GM20000 (cell line): ENCODE measurements around the gene APOBEC4.

Experiments
- DNase-seq: peaks from one replicate; pipeline ENCODE4 v3.0.0; 2012; ENCODE audit warnings: low spot score
- TF ChIP-seq, protein P1 (sequence below): IDR thresholded peaks from 2 replicates; pipeline ENCODE4 v1.5.1; 2012; ENCODE audit warnings: mild to moderate bottlenecking, control low read depth; ENCODE audit errors: extremely low read depth, missing control alignments

The APOBEC4 gene

DNA sequence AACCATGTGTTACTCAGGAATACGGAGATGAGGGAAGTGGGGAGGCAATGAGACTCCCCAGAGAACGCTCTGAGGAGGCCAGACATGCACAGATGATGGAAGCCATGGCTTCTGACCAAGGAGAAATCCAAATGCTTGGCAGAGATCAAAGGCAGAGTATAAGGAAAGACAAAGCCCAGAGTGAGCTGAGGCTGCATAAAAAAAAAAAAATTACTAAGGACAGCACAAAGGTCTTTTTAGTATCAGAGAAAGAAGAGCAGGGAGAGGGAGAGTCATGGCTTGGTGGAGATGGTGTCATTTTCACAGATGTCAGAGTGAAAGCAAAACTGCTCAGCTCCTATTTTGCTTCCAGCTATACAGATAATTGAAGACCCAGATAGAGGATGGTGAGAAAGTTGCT is 54.7 kb downstream of the APOBEC4 start:
- no peak for DNase-seq
- TF ChIP-seq, protein P1, sequence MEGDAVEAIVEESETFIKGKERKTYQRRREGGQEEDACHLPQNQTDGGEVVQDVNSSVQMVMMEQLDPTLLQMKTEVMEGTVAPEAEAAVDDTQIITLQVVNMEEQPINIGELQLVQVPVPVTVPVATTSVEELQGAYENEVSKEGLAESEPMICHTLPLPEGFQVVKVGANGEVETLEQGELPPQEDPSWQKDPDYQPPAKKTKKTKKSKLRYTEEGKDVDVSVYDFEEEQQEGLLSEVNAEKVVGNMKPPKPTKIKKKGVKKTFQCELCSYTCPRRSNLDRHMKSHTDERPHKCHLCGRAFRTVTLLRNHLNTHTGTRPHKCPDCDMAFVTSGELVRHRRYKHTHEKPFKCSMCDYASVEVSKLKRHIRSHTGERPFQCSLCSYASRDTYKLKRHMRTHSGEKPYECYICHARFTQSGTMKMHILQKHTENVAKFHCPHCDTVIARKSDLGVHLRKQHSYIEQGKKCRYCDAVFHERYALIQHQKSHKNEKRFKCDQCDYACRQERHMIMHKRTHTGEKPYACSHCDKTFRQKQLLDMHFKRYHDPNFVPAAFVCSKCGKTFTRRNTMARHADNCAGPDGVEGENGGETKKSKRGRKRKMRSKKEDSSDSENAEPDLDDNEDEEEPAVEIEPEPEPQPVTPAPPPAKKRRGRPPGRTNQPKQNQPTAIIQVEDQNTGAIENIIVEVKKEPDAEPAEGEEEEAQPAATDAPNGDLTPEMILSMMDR: no peak

- TF ChIP-seq, protein P1: no peak
- no peak for DNase-seq
Observed at GRCh38 chr1:183597656-183598347, 55.3 kb downstream of the APOBEC4 start.

- no peak for DNase-seq
- TF ChIP-seq, protein P1: no peak
Observed at GRCh38 chr1:183596500-183596899, 56.6 kb downstream of the APOBEC4 start.
